GM21786 (cell line): ENCODE data around the gene ASTN1.

ENCODE experiments used
- ATAC-seq: cut with Tn5 transposase; IDR thresholded peaks from one replicate; pipeline ENCODE4 v1.9.1; 2021; ENCODE audit not compliant: unreplicated experiment

ASTN1 gene

DNA sequence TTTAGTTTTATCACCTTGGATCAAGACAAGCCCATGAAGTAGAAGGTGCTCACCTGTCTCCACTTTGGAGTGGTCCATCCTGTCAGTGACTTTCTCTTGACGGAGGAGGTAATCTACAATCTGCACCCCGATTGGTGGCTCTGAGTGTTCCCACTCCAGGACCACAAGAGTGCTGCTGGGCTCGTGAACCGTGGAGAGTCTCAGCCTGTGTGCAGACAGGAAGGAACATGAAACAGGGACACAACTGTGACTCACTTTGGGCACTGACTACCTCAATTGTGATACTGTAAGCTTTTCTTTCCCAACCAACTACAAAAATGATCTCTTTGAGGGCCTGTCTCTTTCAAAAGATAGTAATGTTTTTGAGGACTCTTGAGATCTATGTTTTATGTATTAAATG, 280.2 kb downstream of the ASTN1 start:
- ATAC-seq = no peak

DNA sequence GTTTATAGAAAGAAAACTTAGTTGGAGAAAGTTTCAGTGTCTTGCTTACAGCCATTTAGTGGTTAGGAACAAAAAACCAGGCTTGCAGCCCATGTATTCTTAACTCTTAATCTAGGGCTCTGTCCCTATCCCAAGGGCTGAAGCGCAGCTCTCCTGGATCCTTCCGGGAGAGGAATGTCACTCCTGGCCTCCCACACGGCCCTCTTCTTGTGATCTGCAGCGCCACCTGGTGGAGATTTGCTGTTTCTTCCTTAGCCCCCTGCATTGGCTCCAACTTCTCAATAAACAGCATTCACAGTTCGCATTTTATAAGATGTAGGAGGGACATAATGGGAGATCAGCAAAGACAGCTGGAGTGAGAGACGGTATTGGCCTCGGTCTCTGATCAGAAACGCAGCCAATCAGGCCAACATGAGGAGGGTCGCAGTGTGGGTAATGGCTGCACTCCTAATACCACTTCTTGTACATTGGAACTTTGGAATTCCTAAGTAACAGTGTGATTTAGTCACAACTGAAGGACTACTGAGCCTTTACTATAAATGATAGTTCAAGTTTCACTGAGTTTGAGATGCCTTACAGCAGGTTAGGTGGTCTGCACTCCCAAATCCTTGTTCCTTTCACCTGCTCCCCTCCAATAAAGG, 283.4 kb downstream of the ASTN1 start:
- ATAC-seq = no peak

DNA sequence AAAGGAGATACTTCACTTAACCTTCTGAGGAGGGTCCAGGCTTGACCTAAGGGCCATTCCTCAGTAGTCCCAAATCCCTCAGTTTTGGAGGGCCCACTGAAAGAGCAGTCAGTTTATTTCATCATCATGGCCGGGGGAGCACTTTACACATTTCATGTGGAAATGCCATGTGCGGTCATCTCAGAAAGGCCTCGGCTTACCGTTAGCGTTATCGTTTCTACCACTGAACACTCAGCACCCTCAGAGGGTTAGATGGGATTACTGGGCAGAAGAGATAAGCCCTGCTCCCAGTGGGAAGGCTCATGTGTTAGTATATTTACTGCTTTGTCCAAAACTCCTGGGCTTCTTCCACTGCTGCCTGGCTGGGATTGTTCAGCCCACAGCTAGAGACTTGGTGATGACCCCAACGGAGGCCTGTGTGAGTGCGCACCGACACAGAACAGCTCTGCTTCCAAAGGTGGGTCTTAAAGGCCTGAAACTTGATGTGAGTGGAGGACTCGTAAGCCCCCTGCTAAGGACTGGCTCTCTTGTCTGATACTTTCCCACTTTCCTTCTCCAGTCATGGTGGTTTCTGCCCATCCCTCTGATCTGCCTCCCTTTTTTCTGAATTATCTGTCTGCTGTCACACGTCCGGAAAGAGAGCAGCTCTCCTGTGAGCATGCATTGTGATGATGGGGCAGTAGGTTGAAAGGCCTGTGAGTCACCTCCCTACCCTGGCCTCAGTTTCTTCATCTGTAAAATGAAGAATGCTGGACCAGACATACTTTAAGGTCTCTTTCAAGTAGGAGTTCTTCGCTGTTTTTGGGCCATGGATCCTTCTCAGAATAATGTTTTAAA, 284.5 kb downstream of the ASTN1 start:
- ATAC-seq = no peak

DNA sequence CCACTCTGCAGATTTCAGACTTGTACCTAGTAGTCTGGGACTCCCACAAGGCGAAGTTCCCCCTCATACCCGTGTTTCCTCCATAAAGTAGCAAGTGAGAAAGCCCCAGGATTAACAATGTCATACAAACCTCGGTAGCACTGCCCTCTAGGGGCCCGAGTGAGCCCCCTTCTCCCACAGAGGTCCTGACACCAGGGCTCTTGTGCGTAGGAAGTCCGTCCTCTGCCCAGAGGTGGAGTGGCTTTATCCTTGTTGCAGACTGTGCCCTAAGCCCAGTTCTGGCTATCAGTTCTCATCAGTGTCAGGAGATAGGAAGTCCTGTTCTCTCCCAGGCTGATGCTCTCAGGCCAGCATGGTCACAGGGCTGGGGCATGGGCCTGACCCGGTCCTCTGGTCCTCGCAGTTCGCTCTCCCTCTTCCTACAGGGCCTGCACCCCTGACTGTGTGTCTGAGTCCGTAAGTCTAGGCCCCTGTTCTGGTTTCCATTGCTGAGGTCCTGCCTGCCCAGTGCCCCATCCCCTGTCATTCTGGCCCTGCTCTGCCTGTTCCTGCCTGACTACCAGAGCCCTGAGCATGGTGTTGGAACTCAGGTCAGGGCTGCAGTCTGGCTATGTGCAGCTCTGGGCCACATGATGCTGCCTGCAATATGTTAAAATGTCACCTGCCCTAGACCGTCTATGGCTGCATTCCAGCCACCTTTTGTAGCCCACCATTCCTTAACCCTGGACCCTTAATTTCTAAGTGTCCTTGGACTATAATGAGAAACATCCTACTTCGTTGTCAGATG, 285.6 kb downstream of the ASTN1 start:
- ATAC-seq = no peak

DNA sequence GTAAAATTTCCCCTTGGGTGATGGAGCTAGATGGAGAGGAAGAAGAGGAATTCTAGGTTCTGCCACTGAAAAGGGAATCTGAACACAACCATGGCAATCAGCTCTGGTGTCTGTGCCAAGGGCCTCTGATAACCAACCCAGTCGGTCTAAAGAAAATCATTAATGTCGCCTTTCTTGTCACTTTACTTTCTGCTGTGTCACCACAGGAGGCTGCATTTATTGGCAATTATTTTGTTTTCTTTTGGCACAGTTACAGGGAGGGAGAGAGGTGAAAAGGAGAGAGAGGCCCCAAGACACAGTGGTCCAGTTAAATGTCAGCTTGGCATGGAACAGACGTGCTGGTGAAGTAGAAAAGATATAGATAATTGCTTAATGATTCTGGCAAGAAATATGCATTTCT, 287.0 kb downstream of the ASTN1 start:
- ATAC-seq = no peak

DNA sequence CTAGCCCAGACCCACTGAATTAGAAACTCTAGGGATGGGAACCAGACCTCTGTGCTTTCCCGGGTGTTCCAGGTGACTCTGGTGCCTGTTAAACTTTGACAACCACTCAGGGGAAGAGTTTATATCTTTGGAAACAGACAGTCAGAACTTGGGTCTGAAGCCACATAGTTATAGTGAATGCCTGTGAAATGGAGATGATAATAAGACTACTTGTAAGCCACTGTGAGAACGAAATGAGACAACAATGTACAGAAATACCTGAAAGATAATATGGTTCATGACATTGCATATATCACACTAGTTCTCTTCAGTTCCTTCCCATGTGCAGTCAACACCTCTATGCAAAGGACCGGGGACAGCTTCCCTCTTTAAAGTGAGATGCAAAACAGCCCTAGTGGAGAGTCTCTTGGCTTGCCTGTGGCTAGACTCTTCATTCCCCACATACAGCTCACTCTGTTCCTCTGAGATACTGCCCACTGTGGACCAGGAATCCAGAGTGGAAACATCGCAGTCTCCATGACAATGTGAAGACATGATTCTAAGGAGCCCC, 287.5 kb downstream of the ASTN1 start:
- no peak for ATAC-seq

DNA sequence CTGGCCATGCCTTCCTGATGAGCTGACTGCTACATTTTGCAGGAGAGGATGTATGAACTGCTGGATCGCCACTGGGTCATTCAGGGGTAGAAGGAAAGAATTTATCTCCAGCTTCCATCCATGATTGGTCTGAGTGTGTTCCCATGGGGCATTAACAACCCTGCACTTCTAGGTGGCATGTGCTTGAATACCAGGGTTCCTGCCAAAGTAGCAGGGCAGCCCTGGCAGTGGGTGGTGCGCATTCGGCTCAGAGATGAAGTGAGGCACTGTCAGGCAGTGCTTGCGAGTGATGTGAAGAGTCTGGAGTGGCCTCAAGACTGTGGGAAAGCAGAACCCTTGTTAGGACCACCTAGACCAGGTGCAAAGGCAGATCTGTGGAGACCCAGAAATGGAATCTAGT, 294.9 kb downstream of the ASTN1 start:
- ATAC-seq = no peak

DNA sequence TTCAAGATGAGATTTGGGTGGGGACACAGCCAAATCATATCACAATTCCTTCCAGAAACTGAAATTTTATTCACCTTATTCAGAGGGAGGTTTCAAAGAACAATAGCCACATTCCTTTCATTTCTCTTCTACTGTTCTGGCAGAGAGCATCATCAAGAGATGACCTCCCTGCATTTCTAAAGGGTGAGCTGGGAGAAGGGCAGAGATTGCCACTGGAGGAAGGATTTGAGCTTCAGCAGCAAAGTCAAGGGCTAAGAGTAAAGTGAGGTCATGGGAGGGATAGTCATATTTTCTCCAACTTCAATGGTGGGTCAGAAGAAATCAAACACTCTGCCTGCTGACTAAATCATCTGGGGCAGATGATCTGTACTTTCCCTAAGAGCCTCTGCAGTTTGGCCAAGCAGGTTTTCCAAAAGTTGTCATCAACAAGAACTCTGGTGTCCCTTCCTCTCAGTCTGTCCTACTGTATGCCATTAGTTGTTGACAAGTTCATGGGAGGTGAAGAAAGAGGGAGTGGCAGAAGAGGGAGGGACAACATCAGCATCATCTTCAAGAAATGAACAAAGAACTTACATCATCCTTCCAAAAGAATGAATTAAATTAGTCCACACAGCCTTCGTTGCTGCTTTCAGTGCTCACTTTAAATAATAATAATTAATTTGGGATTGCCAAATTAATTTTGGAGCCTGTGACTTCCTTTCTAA, 298.3 kb downstream of the ASTN1 start:
- no peak for ATAC-seq

DNA sequence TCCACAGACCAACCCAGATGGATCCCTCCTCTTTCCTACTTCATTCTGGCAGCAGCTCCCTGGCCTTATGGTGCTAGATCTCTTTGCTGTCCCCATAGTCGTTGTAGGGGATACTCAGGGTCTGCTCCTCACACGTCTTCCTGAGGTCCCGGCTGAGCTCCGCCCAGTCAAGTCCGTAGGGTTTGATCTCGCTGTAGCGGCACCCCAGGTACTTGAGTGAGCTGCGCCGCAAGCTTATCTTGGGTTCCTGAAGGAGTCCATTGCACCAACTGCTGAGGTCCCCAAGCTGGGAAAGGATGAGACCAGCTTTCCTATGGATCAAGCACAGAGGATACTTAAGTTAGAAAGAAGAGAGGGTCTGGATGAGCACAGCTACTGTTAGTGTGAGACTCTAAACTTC, 300.3 kb downstream of the ASTN1 start:
- ATAC-seq = no peak

DNA sequence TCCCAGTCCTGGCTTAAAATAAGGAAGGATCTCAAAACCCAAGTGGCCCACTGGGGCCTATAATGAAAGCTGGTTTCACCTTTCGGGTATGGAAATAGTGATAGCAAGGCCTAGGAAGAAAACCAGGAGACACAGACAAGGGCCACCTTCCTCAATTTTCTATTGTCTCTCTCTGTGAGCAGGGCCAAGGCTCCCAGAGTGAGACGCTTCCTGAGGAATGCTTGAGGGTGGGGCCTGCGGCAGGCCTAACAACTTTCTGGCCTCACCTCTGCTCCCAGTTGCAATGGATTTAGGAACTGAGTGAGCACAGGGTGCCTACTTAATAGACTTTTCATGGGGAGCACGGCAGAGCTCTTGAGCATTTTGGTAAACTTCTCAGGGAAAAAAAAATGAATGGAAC, 300.9 kb downstream of the ASTN1 start:
- ATAC-seq = no peak

DNA sequence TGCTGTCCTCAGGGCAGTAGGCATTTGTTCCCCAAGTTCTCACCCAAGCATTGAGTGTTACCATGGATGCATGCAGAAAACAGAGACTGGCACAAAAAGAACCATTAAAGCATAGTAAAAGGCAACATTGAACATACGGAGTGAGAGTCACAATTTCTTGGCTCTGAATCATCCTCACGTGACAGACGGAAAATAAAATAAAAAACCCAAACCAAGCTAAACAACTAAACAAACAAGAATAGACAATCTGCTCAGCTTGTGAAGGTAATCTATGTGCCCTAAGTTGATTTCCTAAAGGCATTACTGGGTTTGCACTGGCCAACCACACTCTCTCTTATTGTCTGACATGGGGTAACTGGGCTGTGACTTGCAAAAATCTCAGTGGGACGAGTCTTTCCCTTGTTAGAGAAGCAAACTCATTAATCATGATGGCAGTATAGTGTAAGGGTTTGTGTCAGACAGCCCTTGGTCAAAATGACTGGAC, 306.0 kb downstream of the ASTN1 start:
- no peak for ATAC-seq

DNA sequence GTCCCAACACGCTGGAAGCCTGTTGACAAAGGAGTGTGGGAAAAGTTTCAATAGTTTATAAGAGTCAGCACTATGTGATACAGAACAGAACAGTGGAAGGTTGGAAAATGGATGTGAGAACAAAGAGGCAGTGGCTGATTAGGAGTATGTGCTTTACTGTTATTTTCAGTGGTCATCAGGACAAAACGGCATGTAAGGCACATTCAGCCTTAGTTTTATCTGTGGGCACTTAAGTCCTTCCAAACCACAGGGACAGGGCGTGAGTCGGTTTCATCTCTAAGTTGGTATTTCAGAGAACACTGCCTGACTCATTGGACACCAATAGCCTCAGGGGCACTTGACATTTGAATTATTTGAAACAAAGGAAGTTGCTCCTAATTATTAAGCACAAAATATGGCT, 306.9 kb downstream of the ASTN1 start:
- ATAC-seq = no peak

DNA sequence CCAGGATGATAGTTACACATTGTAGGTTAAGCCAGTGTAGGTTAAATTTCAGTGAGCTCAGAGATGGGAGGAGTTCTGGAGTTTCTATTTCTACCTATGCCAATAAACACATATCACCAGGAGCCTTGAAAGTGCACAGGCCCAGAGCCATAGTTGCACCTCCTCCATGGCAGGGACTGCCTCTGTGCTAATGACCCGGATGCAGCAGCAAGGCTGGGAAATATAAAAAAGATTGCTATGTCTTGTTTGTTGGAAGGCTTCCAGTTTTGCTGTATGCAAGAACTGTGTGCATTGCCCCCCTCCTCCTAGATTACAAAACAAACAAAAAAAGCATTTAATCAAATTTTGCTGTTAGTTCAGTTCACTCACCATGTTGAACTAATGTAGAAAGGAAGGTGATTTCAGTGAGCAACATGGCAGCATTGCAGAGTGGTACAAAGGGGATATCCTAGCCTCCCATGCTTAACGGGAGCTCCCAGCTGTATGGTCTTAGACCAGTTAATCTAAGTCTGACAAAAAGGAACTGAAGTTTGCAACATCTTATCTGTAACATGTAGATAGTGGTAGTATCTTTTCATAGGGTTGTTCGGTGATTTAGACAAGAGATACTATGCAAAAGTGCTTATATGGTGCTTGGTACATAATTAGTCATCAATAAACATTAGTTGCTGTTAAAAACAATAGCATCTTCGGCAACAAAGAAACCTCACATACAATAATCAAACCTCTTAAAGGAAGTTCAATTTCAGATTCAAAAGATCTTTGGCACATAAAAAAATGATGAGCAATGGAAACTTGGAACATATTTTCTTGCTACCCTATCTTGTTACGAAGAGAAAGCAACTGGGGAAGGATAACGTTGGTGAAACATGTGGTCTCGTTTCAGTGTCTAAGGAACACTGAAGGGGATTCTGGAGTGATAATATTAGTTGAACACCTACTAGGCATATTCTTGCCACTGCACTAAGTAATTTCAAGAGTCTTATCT, 309.5 kb downstream of the ASTN1 start:
- no peak for ATAC-seq

DNA sequence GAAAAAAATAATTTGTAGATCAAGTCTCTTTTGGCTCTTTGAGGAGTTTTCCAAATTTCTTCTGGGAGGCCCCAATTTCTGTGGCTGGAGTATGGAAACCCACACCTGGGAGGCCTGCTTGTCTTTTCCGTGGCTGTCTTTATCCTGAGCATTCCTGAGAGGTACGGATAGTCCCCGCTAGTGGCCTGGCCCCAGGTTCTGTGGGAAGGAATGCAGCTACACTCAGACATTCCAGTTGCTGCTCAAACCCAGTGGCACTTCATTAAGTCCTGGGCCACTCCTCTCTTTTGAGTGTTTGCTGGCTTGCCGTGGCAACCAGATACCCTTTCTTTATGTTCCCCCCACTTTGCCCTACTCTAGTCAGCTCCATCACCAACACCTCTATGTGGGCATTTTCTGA, 310.4 kb downstream of the ASTN1 start:
- no peak for ATAC-seq

DNA sequence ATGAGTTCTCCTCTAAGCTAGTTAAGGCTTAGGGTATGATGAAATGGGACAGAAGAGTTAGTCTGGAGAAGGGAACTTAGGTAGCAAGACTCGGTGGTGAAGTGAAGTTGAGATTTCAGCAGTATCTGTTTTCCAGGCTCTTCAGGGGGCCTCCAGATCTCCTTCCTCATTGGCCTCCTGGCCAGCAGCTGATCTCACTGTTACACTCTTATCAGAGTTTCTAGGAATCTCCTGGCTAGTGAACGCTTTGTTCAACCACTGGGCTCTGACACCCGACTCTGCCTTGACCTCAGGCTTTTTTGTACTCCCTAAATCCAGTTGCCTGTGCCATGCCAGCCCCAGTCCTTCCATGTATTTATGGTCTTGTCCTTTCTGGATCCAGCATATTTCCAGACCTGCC, 311.0 kb downstream of the ASTN1 start:
- no peak for ATAC-seq

DNA sequence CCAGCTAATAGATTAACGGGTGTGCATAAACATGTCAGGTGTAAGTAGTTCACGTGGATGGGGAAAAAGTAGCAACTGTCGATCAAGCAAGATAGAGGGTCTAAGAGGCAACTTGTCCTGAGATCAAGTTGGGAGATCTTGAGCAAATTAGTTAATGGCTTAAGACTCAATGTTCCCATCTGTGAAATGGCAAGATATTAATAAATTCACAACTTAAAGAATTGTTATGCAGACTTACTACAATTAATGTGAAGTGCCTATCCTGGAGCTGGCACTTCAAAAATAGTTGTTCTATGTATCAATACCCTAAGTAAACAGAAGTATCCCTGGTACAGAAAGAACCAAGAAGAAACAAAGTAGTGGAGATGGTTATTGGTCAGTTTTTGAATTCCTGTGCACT, 312.4 kb downstream of the ASTN1 start:
- no peak for ATAC-seq

DNA sequence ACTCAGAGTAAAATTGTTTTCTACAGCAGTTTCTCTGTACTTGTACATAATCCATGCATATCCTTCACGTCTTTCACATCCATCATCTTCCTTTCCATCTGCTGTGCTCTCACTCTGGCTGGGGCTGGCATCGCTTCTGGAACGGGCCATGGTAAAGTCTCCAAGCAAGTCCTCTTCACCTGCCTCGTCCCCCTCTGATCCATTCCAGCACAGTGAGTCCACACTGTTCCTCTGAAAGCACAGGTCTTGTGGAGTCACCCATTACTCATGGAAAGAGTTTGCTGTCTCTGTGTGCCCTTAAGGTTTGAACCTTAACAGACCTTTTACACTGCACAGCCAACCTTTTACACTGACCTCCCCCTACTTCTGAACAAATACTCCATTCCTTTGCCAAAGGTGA, 313.6 kb downstream of the ASTN1 start:
- no peak for ATAC-seq

DNA sequence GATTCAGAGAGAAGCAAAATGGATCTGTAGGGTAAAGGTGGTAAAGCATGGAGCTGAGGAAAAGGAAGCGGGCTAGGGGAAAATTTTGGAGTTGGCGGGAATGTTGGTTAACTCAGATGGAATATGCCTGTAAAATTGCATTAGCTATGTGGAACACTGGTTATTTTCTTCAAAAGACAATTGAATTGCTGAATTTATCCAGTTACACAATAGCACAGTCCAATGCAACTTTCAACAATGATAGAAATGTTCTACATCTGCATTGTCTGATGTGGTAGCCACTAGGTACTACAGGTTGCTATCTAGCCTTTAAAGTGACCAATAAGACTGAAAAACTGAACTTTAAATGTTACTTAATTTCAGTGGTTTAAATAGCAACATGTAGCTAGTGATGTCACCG, 315.2 kb downstream of the ASTN1 start:
- ATAC-seq = no peak

DNA sequence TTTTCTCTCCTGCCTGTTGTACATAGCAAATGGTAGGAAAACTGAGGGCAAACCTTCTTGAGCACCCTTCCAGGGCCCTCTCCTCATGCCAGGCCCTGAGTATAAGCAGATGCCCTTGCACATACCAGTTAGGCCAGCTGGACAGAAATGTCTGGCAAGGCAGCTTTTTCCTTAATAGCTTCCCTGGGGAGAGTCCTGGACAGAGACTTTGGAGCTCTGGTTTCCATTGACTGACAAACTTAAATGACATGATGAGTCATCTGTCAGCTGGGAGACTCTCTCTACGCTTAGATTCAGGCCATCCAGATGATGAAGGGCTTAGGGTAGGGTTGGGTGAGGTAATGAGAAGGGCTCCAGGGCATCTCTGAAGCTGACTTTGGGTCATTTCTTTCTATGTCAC, 317.5 kb downstream of the ASTN1 start:
- no peak for ATAC-seq
